ENCODE results near the gene MYEF2. TPM values are rescaled to one million over a fixed set of nuclear protein-coding genes. Genes with fewer than 3 reads are reported as not detected.

MYEF2 gene
- total and polyA plus RNA-seq, 4 donors, result 7.4 to 38.5 (median 17.5) TPM

GRCh38 chr15:48168616-48169015 is 9.5 kb downstream of the MYEF2 start:
- Histone ChIP-seq H3K4me1 (ENCODE audit: control insufficient read depth in 5 of 5, insufficient read depth in 5 of 5, low read length in 5 of 5) (no peaks in the 10 kb centered on the region), H3K4me3 (no peak overlapping the region), H3K27me3 (ENCODE audit: control insufficient read depth in 3 of 3, insufficient read depth in 3 of 3, low read length in 2 of 3) (no peaks in the 10 kb centered on the region), H3K36me3 (ENCODE audit: control insufficient read depth in 4 of 4, insufficient read depth in 4 of 4, low read length in 4 of 4) (no peaks in the 10 kb centered on the region), H3K27ac (ENCODE audit: low read depth in 1 of 2, low read length in 1 of 2) (no peak overlapping the region), H3K9me3 (ENCODE audit: control insufficient read depth in 4 of 4, insufficient read depth in 3 of 4, low read length in 3 of 4) (no peaks in the 10 kb centered on the region), H3K9ac (ENCODE audit: insufficient read depth in 1 of 2, low read length in 2 of 2) (no peak overlapping the region)
- WGBS, 2 donors, result 63% methylated on average over 3 of the region's 3 CpGs
- DNase-seq (no peak), ATAC-seq (ENCODE audit: insufficient read depth, low FRiP score) (no peak)
- TF ChIP-seq, protein P1, sequence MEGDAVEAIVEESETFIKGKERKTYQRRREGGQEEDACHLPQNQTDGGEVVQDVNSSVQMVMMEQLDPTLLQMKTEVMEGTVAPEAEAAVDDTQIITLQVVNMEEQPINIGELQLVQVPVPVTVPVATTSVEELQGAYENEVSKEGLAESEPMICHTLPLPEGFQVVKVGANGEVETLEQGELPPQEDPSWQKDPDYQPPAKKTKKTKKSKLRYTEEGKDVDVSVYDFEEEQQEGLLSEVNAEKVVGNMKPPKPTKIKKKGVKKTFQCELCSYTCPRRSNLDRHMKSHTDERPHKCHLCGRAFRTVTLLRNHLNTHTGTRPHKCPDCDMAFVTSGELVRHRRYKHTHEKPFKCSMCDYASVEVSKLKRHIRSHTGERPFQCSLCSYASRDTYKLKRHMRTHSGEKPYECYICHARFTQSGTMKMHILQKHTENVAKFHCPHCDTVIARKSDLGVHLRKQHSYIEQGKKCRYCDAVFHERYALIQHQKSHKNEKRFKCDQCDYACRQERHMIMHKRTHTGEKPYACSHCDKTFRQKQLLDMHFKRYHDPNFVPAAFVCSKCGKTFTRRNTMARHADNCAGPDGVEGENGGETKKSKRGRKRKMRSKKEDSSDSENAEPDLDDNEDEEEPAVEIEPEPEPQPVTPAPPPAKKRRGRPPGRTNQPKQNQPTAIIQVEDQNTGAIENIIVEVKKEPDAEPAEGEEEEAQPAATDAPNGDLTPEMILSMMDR (IDR thresholded peaks at IDR 0.05; ENCODE audit: control extremely low read depth, extremely low read depth), result no peak

DNA sequence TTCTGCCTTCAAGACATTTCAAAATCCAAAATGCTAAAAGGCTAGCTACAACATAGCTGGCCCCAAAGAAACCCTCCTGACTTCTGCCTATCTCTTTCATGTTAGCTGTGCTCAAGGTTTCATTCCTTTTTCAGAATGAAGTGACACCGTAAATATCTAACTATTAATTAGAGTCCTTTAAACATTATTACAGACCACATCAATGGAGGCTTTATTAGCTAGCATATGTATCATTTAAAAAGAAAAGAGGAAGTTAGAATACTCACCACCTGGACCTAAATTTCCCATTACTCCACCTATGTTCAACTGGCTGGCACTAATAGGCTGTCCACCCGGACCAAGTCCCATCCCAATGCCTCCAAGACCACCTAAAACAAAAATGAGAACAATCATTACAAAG is 24.6 kb downstream of the MYEF2 start:
- Histone ChIP-seq H3K27me3 (ENCODE audit: control insufficient read depth in 3 of 3, insufficient read depth in 3 of 3, low read length in 2 of 3) (no peaks in the 10 kb centered on the region), H3K27ac (ENCODE audit: low read depth in 1 of 2, low read length in 1 of 2) (no peak overlapping the region), H3K9ac (ENCODE audit: insufficient read depth in 1 of 2, low read length in 2 of 2) (no peak overlapping the region), H3K4me3 (no peak overlapping the region), H3K4me1 (ENCODE audit: control insufficient read depth in 5 of 5, insufficient read depth in 5 of 5, low read length in 5 of 5) (no peaks in the 10 kb centered on the region), H3K36me3 (ENCODE audit: control insufficient read depth in 4 of 4, insufficient read depth in 4 of 4, low read length in 4 of 4) (no peaks in the 10 kb centered on the region), H3K9me3 (ENCODE audit: control insufficient read depth in 4 of 4, insufficient read depth in 3 of 4, low read length in 3 of 4) (no peaks in the 10 kb centered on the region)
- TF ChIP-seq, protein P1 (IDR thresholded peaks at IDR 0.05; ENCODE audit: control extremely low read depth, extremely low read depth), result no peak
- ATAC-seq (ENCODE audit: insufficient read depth, low FRiP score), result no peak
- 97 to 98% methylated on average over 2 of the region's 2 CpGs for WGBS, 2 donors
- no peak for DNase-seq

DNA sequence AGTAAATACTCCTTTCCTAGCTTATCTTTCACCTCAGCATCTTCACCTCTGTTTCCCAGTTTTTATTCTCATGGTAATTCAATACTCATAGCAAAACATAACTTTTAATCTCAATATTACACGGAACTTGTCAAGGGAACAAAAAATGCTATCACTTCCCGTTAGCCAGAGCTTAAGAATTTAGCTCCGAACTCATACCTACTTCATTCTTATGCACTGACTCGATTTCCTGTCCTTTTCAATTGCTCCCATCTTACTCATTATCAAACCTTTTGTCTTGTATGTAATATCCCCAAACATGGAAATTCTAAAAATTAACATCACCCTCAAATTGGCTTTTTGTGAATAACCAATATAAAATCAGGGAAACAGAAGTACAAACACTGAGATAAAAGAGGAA is 28.2 kb downstream of the MYEF2 start:
- H3K27me3 ChIP-seq (ENCODE audit: control insufficient read depth in 3 of 3, insufficient read depth in 3 of 3, low read length in 2 of 3), result no peaks in the 10 kb centered on the region
- no peak overlapping the region for H3K27ac ChIP-seq (ENCODE audit: low read depth in 1 of 2, low read length in 1 of 2)
- H3K4me1 ChIP-seq (ENCODE audit: control insufficient read depth in 5 of 5, insufficient read depth in 5 of 5, low read length in 5 of 5), result peaks cover 0 to 2% (median 0%) of the 10 kb centered on the region in 5 donors
- TF ChIP-seq, protein P1 (IDR thresholded peaks at IDR 0.05; ENCODE audit: control extremely low read depth, extremely low read depth), result no peak
- no peak for DNase-seq
- WGBS, 2 donors, result 83 to 90% methylated on average over 4 of the region's 4 CpGs
- no peak overlapping the region for H3K4me3 ChIP-seq
- H3K9ac ChIP-seq (ENCODE audit: insufficient read depth in 1 of 2, low read length in 2 of 2), result no peak overlapping the region
- no peaks in the 10 kb centered on the region for H3K36me3 ChIP-seq (ENCODE audit: control insufficient read depth in 4 of 4, insufficient read depth in 4 of 4, low read length in 4 of 4)
- no peak for ATAC-seq (ENCODE audit: insufficient read depth, low FRiP score)
- no peaks in the 10 kb centered on the region for H3K9me3 ChIP-seq (ENCODE audit: control insufficient read depth in 4 of 4, insufficient read depth in 3 of 4, low read length in 3 of 4)

GRCh38 chr15:48147358-48147757 is 30.7 kb downstream of the MYEF2 start:
- no peaks in the 10 kb centered on the region for H3K27me3 ChIP-seq (ENCODE audit: control insufficient read depth in 3 of 3, insufficient read depth in 3 of 3, low read length in 2 of 3)
- H3K9me3 ChIP-seq (ENCODE audit: control insufficient read depth in 4 of 4, insufficient read depth in 3 of 4, low read length in 3 of 4), result no peaks in the 10 kb centered on the region
- H3K27ac ChIP-seq (ENCODE audit: low read depth in 1 of 2, low read length in 1 of 2), result no peak overlapping the region
- DNase-seq (no peak), ATAC-seq (ENCODE audit: insufficient read depth, low FRiP score) (no peak)
- H3K9ac ChIP-seq (ENCODE audit: insufficient read depth in 1 of 2, low read length in 2 of 2), result no peak overlapping the region
- H3K36me3 ChIP-seq (ENCODE audit: control insufficient read depth in 4 of 4, insufficient read depth in 4 of 4, low read length in 4 of 4), result no peaks in the 10 kb centered on the region
- TF ChIP-seq, protein P1 (IDR thresholded peaks at IDR 0.05; ENCODE audit: control extremely low read depth, extremely low read depth), result no peak
- no peak overlapping the region for H3K4me3 ChIP-seq
- H3K4me1 ChIP-seq (ENCODE audit: control insufficient read depth in 5 of 5, insufficient read depth in 5 of 5, low read length in 5 of 5), result peaks cover 0 to 5% (median 0%) of the 10 kb centered on the region in 5 donors
